ENCODE data around the gene FCER2. TPM values are rescaled to one million over a fixed set of nuclear protein-coding genes. Genes with fewer than 3 reads are reported as not detected.

The FCER2 gene
- total RNA-seq, 1 donor, result not detected

GRCh38 chr19:7694499-7694898, 7.4 kb downstream of the FCER2 start:
- no peak for TF ChIP-seq CTCF (IDR thresholded peaks at IDR 0.05; ENCODE audit: insufficient read depth, low read depth, low read length)
- no peak for DNase-seq (ENCODE audit: low read depth)
- H3K4me3 ChIP-seq (ENCODE audit: low read depth, low read length), result no peak overlapping the region

- no peak overlapping the region for H3K4me3 ChIP-seq (ENCODE audit: low read depth, low read length)
- no peak for TF ChIP-seq CTCF (IDR thresholded peaks at IDR 0.05; ENCODE audit: insufficient read depth, low read depth, low read length)
- no peak for DNase-seq (ENCODE audit: low read depth)
These were observed 9.4 kb downstream of the FCER2 start for GRCh38 chr19:7692417-7693088.

- H3K4me3 ChIP-seq (ENCODE audit: low read depth, low read length), result no peak overlapping the region
- TF ChIP-seq CTCF (IDR thresholded peaks at IDR 0.05; ENCODE audit: insufficient read depth, low read depth, low read length), result no peak
- no peak for DNase-seq (ENCODE audit: low read depth)
These were observed 10.4 kb downstream of the FCER2 start for GRCh38 chr19:7691497-7691896.

GRCh38 chr19:7690779-7691258, 11.1 kb downstream of the FCER2 start:
- DNase-seq (ENCODE audit: low read depth), result no peak
- no peak for TF ChIP-seq CTCF (IDR thresholded peaks at IDR 0.05; ENCODE audit: insufficient read depth, low read depth, low read length)

GRCh38 chr19:7689165-7689564, 12.8 kb downstream of the FCER2 start:
- TF ChIP-seq CTCF (IDR thresholded peaks at IDR 0.05; ENCODE audit: insufficient read depth, low read depth, low read length), result no peak
- DNase-seq (ENCODE audit: low read depth), result no peak
- H3K4me3 ChIP-seq (ENCODE audit: low read depth, low read length), result no peak overlapping the region

More at GRCh38 chr19:7690779-7691258, 11.1 kb downstream of the FCER2 start:
- H3K4me3 ChIP-seq (ENCODE audit: low read depth, low read length), result no peak overlapping the region

- no peak for DNase-seq (ENCODE audit: low read depth)
- H3K4me3 ChIP-seq (ENCODE audit: low read depth, low read length), result no peak overlapping the region
- TF ChIP-seq CTCF (IDR thresholded peaks at IDR 0.05; ENCODE audit: insufficient read depth, low read depth, low read length), result no peak
These were observed 14.8 kb downstream of the FCER2 start for GRCh38 chr19:7687177-7687576.

Data from fibroblast of villous mesenchyme (primary cell).